ENCODE data around the gene ASIC3.

Gene ASIC3

GRCh38 chr7:151014950-151015349 is 33.4 kb upstream of the ASIC3 start:
- peaks cover 11% of the 10 kb centered on the region; the same call in 1 of the 2 replicates for H3K4me1 ChIP-seq (ENCODE audit: low read length)
- H3F3A ChIP-seq (ENCODE audit: insufficient read depth, low read length) = 0 out of 2 replicates have a peak, but pooled peaks cover 4% of the 10 kb centered on the region
- no peak overlapping the region for H2AFZ ChIP-seq (ENCODE audit: low read length)
- no peak overlapping the region for H3K4me3 ChIP-seq (ENCODE audit: low read length)
- no peaks in the 10 kb centered on the region for H3K9me3 ChIP-seq (replicated peaks; ENCODE audit: insufficient read depth, low read length)
- no peak overlapping the region for H3K4me2 ChIP-seq (ENCODE audit: low read depth, low read length)
- H3K79me2 ChIP-seq (ENCODE audit: low read length) = no peaks in the 10 kb centered on the region
- no peaks in the 10 kb centered on the region for H3K9me2 ChIP-seq (replicated peaks; ENCODE audit: insufficient read depth, low read length)
- H3K36me3 ChIP-seq (replicated peaks; ENCODE audit: insufficient read depth, low read length) = no peaks in the 10 kb centered on the region
- no peak overlapping the region for H3K9ac ChIP-seq (ENCODE audit: low read length)
- no peak overlapping the region for H3K27ac ChIP-seq (ENCODE audit: low read length)
- DNase-seq = no peak
- peaks cover 54% of the 10 kb centered on the region for H3K27me3 ChIP-seq (replicated peaks; ENCODE audit: insufficient read depth, low read length)
- no peak for TF ChIP-seq EZH2 (optimal IDR thresholded peaks at IDR 0.05; ENCODE audit: low read depth, low read length)
- no peak for TF ChIP-seq CTCF (IDR thresholded peaks at IDR 0.05; ENCODE audit: low read length)
- no peak for TF ChIP-seq EZH2phosphoT487 (IDR thresholded peaks at IDR 0.05; ENCODE audit: low read length)
- no peaks in the 10 kb centered on the region for H4K20me1 ChIP-seq (ENCODE audit: insufficient read depth, low read length)

DNA sequence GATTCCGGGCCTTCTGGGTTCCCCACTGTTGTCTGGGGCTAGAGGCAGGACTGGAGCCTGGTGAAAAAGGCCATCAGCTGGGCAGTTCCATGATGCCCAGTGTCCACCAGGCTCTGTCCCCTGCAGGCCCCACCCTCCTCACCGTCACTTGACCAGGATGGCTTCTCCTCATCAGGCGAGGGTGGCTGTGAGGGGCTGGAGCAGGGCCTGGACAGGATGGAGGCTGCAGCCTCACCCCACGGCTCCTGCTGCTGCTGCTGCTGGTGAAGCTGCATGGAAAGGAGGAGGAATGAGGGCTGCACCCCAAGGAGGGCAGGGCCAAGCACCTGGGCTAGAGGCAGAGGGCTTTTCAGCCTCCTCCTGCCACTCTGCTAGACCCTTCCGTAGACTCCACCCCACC is 32.4 kb upstream of the ASIC3 start:
- Histone ChIP-seq H3K4me2 (ENCODE audit: low read depth, low read length) (no peak overlapping the region), H2AFZ (ENCODE audit: low read length) (no peak overlapping the region), H3K9ac (ENCODE audit: low read length) (no peak overlapping the region), H3K9me3 (replicated peaks; ENCODE audit: insufficient read depth, low read length) (no peaks in the 10 kb centered on the region), H3K4me1 (ENCODE audit: low read length) (peaks cover 11% of the 10 kb centered on the region; the same call in 1 of the 2 replicates), H3K27ac (ENCODE audit: low read length) (no peak overlapping the region), H3K79me2 (ENCODE audit: low read length) (no peaks in the 10 kb centered on the region), H3K36me3 (replicated peaks; ENCODE audit: insufficient read depth, low read length) (no peaks in the 10 kb centered on the region), H3F3A (ENCODE audit: insufficient read depth, low read length) (0 out of 2 replicates have a peak, but pooled peaks cover 4% of the 10 kb centered on the region), H4K20me1 (ENCODE audit: insufficient read depth, low read length) (no peaks in the 10 kb centered on the region), H3K4me3 (ENCODE audit: low read length) (no peak overlapping the region), H3K9me2 (replicated peaks; ENCODE audit: insufficient read depth, low read length) (no peaks in the 10 kb centered on the region), H3K27me3 (replicated peaks; ENCODE audit: insufficient read depth, low read length) (peaks cover 64% of the 10 kb centered on the region)
- no peak for DNase-seq
- TF ChIP-seq CTCF (IDR thresholded peaks at IDR 0.05; ENCODE audit: low read length) (no peak), EZH2 (optimal IDR thresholded peaks at IDR 0.05; ENCODE audit: low read depth, low read length) (no peak), EZH2phosphoT487 (IDR thresholded peaks at IDR 0.05; ENCODE audit: low read length) (no peak)

DNA sequence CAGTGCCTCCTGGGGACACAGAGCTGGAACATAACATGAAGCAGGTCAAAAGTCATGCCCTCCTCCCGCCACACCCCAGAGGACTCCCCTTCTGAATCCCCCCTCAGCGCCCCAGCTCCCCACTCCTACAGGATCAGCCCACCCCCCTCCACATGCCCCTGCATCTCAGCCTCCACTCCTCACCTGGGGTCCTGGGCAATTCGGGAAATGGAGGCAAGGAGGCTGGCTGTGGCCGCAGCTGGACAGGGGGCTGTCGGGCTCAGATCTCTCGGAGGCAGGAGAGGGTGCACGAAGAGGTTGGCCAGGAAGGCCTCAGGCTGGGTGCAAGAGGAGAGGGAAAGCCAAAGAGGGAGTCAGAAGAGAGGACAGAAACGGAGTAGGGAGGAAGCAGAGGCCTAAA is 31.8 kb upstream of the ASIC3 start:
- Histone ChIP-seq H3K9ac (ENCODE audit: low read length) (no peak overlapping the region), H3K4me1 (ENCODE audit: low read length) (peaks cover 11% of the 10 kb centered on the region; the same call in 1 of the 2 replicates), H3K79me2 (ENCODE audit: low read length) (no peaks in the 10 kb centered on the region), H3K9me2 (replicated peaks; ENCODE audit: insufficient read depth, low read length) (no peaks in the 10 kb centered on the region), H3K4me3 (ENCODE audit: low read length) (no peak overlapping the region), H2AFZ (ENCODE audit: low read length) (no peak overlapping the region), H3K36me3 (replicated peaks; ENCODE audit: insufficient read depth, low read length) (no peaks in the 10 kb centered on the region), H3K9me3 (replicated peaks; ENCODE audit: insufficient read depth, low read length) (no peaks in the 10 kb centered on the region), H3K4me2 (ENCODE audit: low read depth, low read length) (no peak overlapping the region), H3K27ac (ENCODE audit: low read length) (no peak overlapping the region), H4K20me1 (ENCODE audit: insufficient read depth, low read length) (no peaks in the 10 kb centered on the region), H3F3A (ENCODE audit: insufficient read depth, low read length) (0 out of 2 replicates have a peak, but pooled peaks cover 4% of the 10 kb centered on the region), H3K27me3 (replicated peaks; ENCODE audit: insufficient read depth, low read length) (peaks cover 69% of the 10 kb centered on the region)
- TF ChIP-seq EZH2 (optimal IDR thresholded peaks at IDR 0.05; ENCODE audit: low read depth, low read length) (no peak), CTCF (IDR thresholded peaks at IDR 0.05; ENCODE audit: low read length) (no peak), EZH2phosphoT487 (IDR thresholded peaks at IDR 0.05; ENCODE audit: low read length) (no peak)
- no peak for DNase-seq

All from MM.1S (cell line).